NCI-H1105 (cell line): ENCODE data around the gene CEMIP.
"Not testable (repeated sequence)": the region's sequence is repeated elsewhere in the genome, so short reads cannot be mapped to it uniquely, and the experiment has no call there.

ENCODE experiments used
- DNase-seq: peaks from one replicate; lab custom pipeline; 2025; lab: John Stamatoyannopoulos, UW

The CEMIP gene

GRCh38 chr15:80761754-80762153 lies 17.4 kb upstream of the CEMIP start:
- DNase-seq = no peak

GRCh38 chr15:80763235-80763634 lies 15.9 kb upstream of the CEMIP start:
- DNase-seq = not testable (repeated sequence)

GRCh38 chr15:80764535-80764934 lies 14.6 kb upstream of the CEMIP start:
- no peak for DNase-seq

- no peak for DNase-seq
Observed at GRCh38 chr15:80766275-80766674, 12.9 kb upstream of the CEMIP start.

- DNase-seq = no peak
Observed at GRCh38 chr15:80768158-80768557, 11.0 kb upstream of the CEMIP start.

- no peak for DNase-seq
Observed at GRCh38 chr15:80769153-80769828, 9.9 kb upstream of the CEMIP start.

- DNase-seq = no peak
Observed at GRCh38 chr15:80769829-80770705, 9.1 kb upstream of the CEMIP start.

DNA sequence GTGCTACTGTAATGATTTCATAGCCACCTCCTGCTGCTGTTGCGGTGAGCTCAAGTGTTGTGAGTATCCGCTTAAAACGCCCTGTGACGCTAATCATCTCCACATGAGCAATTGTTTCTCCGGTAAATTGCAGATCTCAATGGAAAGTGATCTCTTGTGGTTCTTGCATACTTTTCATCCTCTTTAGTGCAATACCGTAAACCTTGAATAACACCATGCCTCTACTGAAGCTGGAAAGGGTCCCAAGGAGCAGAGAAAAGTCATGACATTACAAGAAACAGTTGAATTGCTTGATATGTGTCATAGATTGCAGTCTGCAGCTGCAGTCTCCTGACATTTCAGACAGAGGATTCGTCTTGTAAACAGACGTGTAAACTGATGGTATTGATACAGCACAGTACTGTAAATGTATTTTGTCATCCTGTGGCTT lies 6.0 kb upstream of the CEMIP start:
- DNase-seq = no peak

DNA sequence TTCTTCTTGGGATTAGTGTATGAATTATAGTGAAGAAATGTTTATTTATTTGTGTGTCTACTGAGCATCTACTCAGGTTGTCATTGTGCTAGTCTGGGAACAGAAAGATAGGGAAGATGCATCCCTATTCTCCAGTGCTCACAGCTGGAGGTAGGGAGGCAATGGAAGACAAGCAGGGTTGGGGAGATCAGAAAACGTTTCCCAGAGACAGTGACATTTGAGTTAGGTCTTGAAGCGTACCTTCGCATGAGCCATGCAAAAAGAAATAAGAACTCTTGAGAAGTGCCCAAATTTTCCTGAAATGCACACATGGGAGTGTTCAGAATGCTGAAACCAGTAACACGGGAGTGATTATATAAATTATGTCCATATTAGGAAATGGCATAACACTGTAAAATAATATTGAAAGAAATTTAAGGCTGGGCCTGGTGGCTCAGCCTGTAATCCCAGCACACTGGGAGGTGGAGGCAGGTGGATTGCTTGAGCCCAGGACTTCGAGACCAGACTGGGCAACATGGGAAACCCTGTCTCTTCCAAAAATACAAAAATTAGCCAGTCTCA lies 5.3 kb upstream of the CEMIP start:
- no peak for DNase-seq

DNA sequence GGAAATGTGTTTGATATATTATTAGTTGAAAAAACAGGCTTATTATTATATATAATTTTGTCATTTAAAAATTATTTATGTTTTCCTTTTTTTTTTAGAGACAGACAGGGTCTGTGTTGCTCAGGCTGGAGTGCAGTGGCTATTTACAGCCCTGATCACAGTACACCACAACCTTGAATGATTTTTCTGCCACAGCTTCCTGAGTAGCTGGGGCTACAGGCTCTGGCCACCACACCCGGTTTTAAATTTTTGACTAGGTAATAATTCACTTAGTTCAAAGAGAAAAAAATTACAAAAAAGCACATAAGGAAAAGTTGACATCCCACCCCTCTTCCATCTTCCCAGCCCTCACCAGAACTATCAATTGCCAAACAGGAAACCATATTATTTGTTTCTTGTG lies 4.7 kb upstream of the CEMIP start:
- DNase-seq = no peak

DNA sequence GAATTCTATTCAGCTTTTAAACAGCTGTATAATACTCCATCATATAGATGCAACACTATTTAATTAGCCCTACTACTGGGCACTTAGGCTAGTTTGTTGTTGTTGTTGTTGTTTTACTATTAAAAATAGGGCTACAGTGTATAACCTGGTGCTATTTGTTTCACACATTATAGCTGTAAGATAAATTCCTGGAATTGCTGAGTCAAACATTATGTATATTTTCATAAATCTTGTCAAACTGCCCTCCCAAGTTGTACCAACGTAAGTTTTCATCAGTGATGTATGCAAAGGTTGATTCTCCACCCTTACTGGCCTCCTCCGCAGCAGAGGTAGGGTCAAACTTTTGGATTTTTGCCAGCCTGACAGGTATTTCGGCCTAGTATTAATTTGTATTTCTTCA lies 3.8 kb upstream of the CEMIP start:
- no peak for DNase-seq

DNA sequence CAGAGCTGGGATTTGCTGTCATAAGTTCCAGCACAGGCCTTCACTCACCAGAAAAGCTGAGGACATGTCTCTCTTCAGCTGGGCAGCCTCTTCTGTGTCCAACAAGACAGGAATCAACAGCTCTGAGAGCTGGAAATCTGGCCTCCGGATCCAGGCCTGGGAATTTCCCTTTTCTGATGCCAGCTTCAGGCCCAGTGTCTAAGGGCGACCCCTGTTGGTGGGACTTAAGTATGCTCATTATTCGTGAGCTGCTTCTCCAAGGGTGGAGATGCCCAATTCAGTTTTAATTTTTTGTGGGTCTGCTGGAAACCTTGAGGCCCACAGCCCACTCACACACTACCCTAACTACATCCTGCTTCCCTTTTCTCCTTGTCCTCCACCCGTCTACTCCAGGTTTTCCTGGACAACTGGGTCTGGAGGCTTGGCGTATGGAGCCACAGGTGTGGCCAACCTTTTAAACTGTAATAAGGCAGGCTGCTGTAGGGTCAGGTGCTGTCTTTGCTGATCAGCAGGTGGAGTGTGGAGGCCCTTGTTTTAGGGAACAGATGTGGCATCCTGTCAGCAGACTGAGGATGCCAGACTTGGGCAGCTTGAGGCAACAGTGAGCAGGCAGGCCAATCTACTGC lies 2.6 kb upstream of the CEMIP start:
- peak; percentile 37 for DNase-seq

- no peak for DNase-seq
Observed at GRCh38 chr15:80777137-80777536, 2.0 kb upstream of the CEMIP start.

- no peak for DNase-seq
Observed at GRCh38 chr15:80777826-80778620, 1.1 kb upstream of the CEMIP start.

- no peak for DNase-seq
Observed at GRCh38 chr15:80778621-80778963, 578 bp upstream of the CEMIP start.

DNA sequence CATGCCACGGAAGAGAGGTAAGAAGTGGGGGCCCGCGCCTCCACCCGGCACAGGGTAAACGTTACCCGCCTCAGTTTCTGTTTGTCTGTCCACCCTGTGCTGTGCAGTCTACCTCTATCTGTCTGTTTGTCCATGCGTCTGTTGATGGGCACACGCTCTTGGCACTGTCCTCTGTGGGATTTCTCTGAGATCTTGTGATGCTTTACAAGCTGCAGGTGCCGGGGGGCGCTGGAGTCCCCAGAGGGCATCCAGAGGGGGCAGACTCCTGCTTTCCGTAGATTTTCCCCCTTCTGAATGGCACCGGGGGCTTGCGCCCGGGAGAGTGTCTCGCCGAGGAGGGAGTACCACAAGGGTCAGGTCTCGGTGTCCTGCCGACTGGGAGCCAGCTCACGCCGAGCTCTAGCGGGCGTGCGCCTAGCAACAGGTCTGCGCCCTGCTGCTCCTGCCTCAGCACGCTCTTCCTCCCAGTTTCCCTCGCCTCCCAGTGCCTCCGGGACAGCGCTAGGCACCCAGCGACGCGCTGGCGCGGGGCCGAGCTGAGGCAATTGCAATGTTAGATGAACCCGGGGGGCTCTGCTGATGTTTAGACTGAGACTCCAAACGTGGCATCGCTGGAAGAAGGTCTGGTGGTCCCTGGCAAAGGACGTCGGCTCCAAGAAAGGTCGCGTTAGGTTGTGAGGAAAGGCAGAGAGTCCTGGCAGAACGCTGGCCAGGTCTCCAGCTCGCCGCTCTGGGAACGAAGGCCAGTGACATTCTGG lies 667 bp downstream of the CEMIP start:
- no peak for DNase-seq

DNA sequence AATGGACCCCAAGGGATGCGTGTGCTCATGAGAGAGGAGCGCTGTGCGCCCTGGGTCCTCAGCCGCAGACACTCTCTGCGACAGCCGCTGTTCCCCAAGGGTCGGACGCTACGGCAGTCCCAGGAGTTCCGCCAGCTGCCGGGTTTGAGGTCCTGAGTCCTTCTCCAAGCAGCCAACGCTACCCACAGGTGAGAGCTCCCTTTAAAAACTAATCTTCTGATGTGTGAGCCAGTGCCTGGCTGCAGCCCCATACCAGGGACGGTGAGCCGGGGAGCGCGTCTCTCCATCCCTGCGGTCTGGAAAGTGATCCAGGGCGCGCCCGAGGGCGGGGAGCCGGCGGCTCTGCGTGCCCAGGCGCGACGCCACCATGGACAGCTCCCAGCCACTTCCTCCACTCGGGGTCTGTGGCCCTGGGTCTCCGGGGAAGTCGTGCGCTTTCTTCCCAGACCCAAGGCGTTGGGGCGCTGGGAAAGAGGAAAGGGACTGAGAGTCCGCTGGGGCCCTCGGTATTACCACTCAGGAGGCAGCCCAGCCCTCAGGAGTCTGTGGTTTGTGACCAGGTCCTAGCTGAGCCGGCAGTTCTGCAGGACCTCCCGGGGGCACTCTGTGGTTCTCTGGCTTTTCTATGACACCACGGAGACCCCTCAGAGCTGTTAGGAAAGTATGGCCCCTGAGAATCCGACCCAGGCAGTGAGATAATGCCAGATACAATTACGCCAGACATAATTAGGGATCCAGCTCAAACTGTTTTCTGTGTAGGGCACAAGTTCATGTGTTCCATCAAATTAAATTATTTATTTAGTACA lies 1.4 kb downstream of the CEMIP start:
- no peak for DNase-seq

DNA sequence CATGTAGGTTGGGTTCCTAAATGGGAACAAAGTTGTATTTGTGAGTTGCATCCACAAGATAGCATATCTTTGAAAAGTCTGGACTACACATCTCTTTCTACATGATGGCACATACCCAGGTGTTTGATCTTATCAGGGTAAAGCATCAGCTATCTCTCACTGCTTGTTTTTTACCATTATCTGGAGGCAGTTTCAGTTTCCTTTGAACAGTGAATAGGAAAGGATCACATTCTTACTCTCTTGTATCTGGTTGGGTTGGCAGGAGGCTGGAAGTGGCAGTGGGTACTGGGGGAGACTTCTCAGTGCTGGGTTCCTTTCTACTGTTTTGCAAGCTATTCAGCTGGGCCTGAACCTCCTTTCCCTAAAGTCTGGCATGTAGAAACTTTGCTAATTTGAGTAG lies 4.1 kb downstream of the CEMIP start:
- no peak for DNase-seq

GRCh38 chr15:80785335-80785734 lies 6.2 kb downstream of the CEMIP start:
- DNase-seq = no peak

DNA sequence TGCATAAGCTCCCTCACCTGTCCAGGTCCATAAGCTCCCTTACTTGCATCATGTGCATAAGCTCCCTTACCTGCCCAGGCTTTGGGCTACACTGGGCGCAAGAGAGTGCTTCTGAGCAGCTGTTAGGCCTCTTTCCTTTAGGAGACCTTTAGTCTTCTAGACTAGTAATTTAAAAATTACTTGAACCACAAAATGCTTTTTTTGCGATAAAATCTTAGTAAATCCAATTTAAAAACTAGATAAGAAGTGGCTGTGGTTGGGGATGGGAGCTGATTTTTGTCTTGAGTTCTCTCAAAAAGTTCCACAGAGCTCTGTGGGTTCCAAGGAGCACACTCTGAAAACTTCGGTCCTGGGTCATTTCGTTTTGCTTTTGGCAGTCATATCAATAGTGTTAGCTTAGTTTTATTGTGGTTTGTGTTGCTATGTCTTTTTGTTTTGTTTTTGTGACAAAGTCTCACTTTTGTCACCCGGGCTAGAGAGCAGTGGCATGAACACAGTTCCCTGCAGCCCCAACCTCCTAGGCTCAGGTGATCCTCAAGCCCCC lies 6.7 kb downstream of the CEMIP start:
- DNase-seq = no peak
